ENCODE data around the gene GRM5. TPM values are rescaled to one million over a fixed set of nuclear protein-coding genes. Genes with fewer than 3 reads are reported as not detected.
"Not testable (repeated sequence)": the region's sequence is repeated elsewhere in the genome, so short reads cannot be mapped to it uniquely, and the experiment has no call there.

GRM5 gene
- total RNA-seq, 1 experiment from 2014 or later, result 0.03 TPM

- CTCF ChIA-PET, result no interaction called here
- Histone ChIP-seq H3K9me3 (ENCODE audit: control insufficient read depth, insufficient read depth, low read depth, low read length) (no peaks in the 10 kb centered on the region), H3K4me3 (ENCODE audit: low read depth in 2 of 2, low read length in 2 of 2) (no peak overlapping the region), H3K27ac (ENCODE audit: low read length) (no peak overlapping the region), H3K4me1 (ENCODE audit: control insufficient read depth, insufficient read depth, low read length) (no peaks in the 10 kb centered on the region), H3K27me3 (ENCODE audit: control insufficient read depth, insufficient read depth, low read length) (no peaks in the 10 kb centered on the region), H3K36me3 (ENCODE audit: control insufficient read depth, insufficient read depth, low read length) (no peaks in the 10 kb centered on the region)
- ATAC-seq (no peak), DNase-seq (ENCODE audit: low read depth, low spot score) (no peak)
- POLR2A ChIA-PET, result no interaction called here
- intact Hi-C loops (cut with micrococcal nuclease; ENCODE audit: unreplicated experiment), result no loop called here
- no TSS peak for BruUV-seq (replicated peaks)
- in situ Hi-C loops (cut with HindIII; ENCODE audit: low pct_unique_long_range_greater_than_20kb, low sequenced_read_pairs), result no loop called here
- TF ChIP-seq SIN3A (IDR thresholded peaks at IDR 0.05; ENCODE audit: borderline replicate concordance, insufficient read depth, low read depth, low read length), result no peak
- no peak for TF ChIP-seq TCF7L2 (IDR thresholded peaks at IDR 0.05; ENCODE audit: low read depth, low read length)
- TF ChIP-seq REST (IDR thresholded peaks at IDR 0.05; ENCODE audit: insufficient read depth in 1 of 2, low read depth in 2 of 2, low read length in 1 of 2), result no peak
- no peak for TF ChIP-seq CTCF (IDR thresholded peaks at IDR 0.05)
- TF ChIP-seq POLR2AphosphoS5 (IDR thresholded peaks at IDR 0.05; ENCODE audit: low read depth, low read length), result no peak
Observed at GRCh38 chr11:89067264-89067663, 1.5 kb upstream of the GRM5 start.

GRCh38 chr11:89065066-89065465 lies 716 bp downstream of the GRM5 start:
- H3K4me1 ChIP-seq (ENCODE audit: control insufficient read depth, insufficient read depth, low read length), result no peaks in the 10 kb centered on the region
- CTCF ChIA-PET, result no interaction called here
- H3K27ac ChIP-seq (ENCODE audit: low read length), result no peak overlapping the region
- no peak overlapping the region for H3K4me3 ChIP-seq (ENCODE audit: low read depth in 2 of 2, low read length in 2 of 2)
- no peak for TF ChIP-seq CTCF (IDR thresholded peaks at IDR 0.05)
- TF ChIP-seq POLR2AphosphoS5 (IDR thresholded peaks at IDR 0.05; ENCODE audit: low read depth, low read length), result no peak
- TF ChIP-seq REST (IDR thresholded peaks at IDR 0.05; ENCODE audit: insufficient read depth in 1 of 2, low read depth in 2 of 2, low read length in 1 of 2), result no peak
- TF ChIP-seq TCF7L2 (IDR thresholded peaks at IDR 0.05; ENCODE audit: low read depth, low read length), result no peak
- no peak for TF ChIP-seq SIN3A (IDR thresholded peaks at IDR 0.05; ENCODE audit: borderline replicate concordance, insufficient read depth, low read depth, low read length)
- no peaks in the 10 kb centered on the region for H3K36me3 ChIP-seq (ENCODE audit: control insufficient read depth, insufficient read depth, low read length)
- intact Hi-C loops (cut with micrococcal nuclease; ENCODE audit: unreplicated experiment) (no loop called here), in situ Hi-C loops (cut with HindIII; ENCODE audit: low pct_unique_long_range_greater_than_20kb, low sequenced_read_pairs) (no loop called here)
- no peak for DNase-seq (ENCODE audit: low read depth, low spot score)
- BruUV-seq (replicated peaks), result no TSS peak
- no peak for ATAC-seq
- no peaks in the 10 kb centered on the region for H3K9me3 ChIP-seq (ENCODE audit: control insufficient read depth, insufficient read depth, low read depth, low read length)
- POLR2A ChIA-PET, result no interaction called here
- no peaks in the 10 kb centered on the region for H3K27me3 ChIP-seq (ENCODE audit: control insufficient read depth, insufficient read depth, low read length)

GRCh38 chr11:89063481-89063951 lies 2.3 kb downstream of the GRM5 start:
- H3K4me3 ChIP-seq (ENCODE audit: low read depth in 2 of 2, low read length in 2 of 2); BruUV-seq (replicated peaks); H3K36me3 ChIP-seq (ENCODE audit: control insufficient read depth, insufficient read depth, low read length); H3K4me1 ChIP-seq (ENCODE audit: control insufficient read depth, insufficient read depth, low read length); ATAC-seq; in situ Hi-C loops (cut with HindIII; ENCODE audit: low pct_unique_long_range_greater_than_20kb, low sequenced_read_pairs); intact Hi-C loops (cut with micrococcal nuclease; ENCODE audit: unreplicated experiment); POLR2A ChIA-PET; DNase-seq (ENCODE audit: low read depth, low spot score); H3K9me3 ChIP-seq (ENCODE audit: control insufficient read depth, insufficient read depth, low read depth, low read length); H3K27me3 ChIP-seq (ENCODE audit: control insufficient read depth, insufficient read depth, low read length); CTCF ChIA-PET; H3K27ac ChIP-seq (ENCODE audit: low read length): not testable (repeated sequence)

Data from Panc1 (cell line).